NOMO-1 treated with dmso at 0.1 percent for 144 hours (cell line): ENCODE data around the gene CCDC69.
"Not testable (repeated sequence)": the region's sequence is repeated elsewhere in the genome, so short reads cannot be mapped to it uniquely, and the experiment has no call there.

Experiments used
- DNase-seq: peaks from one replicate; lab custom pipeline; 2025; ENCODE audit not compliant: unreplicated experiment; lab: John Stamatoyannopoulos, UW

Gene CCDC69

GRCh38 chr5:151248651-151249050 lies 24.8 kb upstream of the CCDC69 start:
- no peak for DNase-seq

GRCh38 chr5:151245680-151246219 lies 21.9 kb upstream of the CCDC69 start:
- DNase-seq, result no peak

- DNase-seq, result no peak
Observed at GRCh38 chr5:151244206-151244605, 20.3 kb upstream of the CCDC69 start.

- DNase-seq, result no peak
Observed at GRCh38 chr5:151243564-151243963, 19.7 kb upstream of the CCDC69 start.

- no peak for DNase-seq
Observed at GRCh38 chr5:151243127-151243526, 19.2 kb upstream of the CCDC69 start.

GRCh38 chr5:151240924-151241635 lies 17.2 kb upstream of the CCDC69 start:
- DNase-seq, result no peak

GRCh38 chr5:151240268-151240835 lies 16.5 kb upstream of the CCDC69 start:
- not testable (repeated sequence) for DNase-seq

GRCh38 chr5:151239237-151239861 lies 15.5 kb upstream of the CCDC69 start:
- DNase-seq, result peak; percentile 14

- no peak for DNase-seq
Observed at GRCh38 chr5:151238303-151238741, 14.4 kb upstream of the CCDC69 start.

- no peak for DNase-seq
Observed at GRCh38 chr5:151237685-151238084, 13.8 kb upstream of the CCDC69 start.

GRCh38 chr5:151236888-151237287 lies 13.0 kb upstream of the CCDC69 start:
- DNase-seq, result no peak

- DNase-seq, result not testable (repeated sequence)
Observed at GRCh38 chr5:151235239-151235571, 11.3 kb upstream of the CCDC69 start.

- peak; percentile 43 for DNase-seq
Observed at GRCh38 chr5:151234476-151235238, 10.8 kb upstream of the CCDC69 start.

GRCh38 chr5:151233616-151234085 lies 9.8 kb upstream of the CCDC69 start:
- no peak for DNase-seq

- DNase-seq, result no peak
Observed at GRCh38 chr5:151231359-151231758, 7.5 kb upstream of the CCDC69 start.

GRCh38 chr5:151230048-151230680 lies 6.3 kb upstream of the CCDC69 start:
- DNase-seq, result no peak

- DNase-seq, result no peak
Observed at GRCh38 chr5:151228986-151229385, 5.1 kb upstream of the CCDC69 start.

- DNase-seq, result no peak
Observed at GRCh38 chr5:151227918-151228447, 4.1 kb upstream of the CCDC69 start.

GRCh38 chr5:151225475-151225874 lies 1.6 kb upstream of the CCDC69 start:
- no peak for DNase-seq

- DNase-seq, result no peak
Observed at GRCh38 chr5:151225071-151225470, 1.2 kb upstream of the CCDC69 start.

GRCh38 chr5:151224372-151224771 lies 480 bp upstream of the CCDC69 start:
- peak; percentile 12 for DNase-seq
